Femur (tissue), 1 donor: ENCODE measurements around the gene AMER2.
A peak's percentile ranks its signal among the peaks of the same experiment; 100 is the strongest.

Experiments used
- DNase-seq: peaks from one replicate; pipeline ENCODE4 v3.0.0-alpha.2; 2017

AMER2 gene, protein sequence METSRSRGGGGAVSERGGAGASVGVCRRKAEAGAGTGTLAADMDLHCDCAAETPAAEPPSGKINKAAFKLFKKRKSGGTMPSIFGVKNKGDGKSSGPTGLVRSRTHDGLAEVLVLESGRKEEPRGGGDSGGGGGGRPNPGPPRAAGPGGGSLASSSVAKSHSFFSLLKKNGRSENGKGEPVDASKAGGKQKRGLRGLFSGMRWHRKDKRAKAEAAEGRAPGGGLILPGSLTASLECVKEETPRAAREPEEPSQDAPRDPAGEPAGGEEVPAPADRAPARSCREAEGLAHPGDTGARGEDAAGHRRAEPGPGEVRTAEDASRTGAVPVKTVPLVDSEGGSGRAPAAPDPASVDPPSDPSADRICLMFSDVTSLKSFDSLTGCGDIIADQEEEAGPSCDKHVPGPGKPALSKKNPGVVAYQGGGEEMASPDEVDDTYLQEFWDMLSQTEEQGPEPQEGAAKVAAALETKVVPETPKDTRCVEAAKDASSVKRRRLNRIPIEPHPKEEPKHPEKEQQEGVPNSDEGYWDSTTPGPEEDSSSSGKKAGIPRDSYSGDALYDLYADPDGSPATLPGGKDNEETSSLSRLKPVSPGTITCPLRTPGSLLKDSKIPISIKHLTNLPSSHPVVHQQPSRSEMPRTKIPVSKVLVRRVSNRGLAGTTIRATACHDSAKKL

GRCh38 chr13:25171517-25172302 lies at the start of gene AMER2:
Gene AMER2 (minus strand): TSS chr13:25172288. CDS start chr13:25171619, 669 bp downstream.
- DNase-seq: peak; percentile 78

DNA sequence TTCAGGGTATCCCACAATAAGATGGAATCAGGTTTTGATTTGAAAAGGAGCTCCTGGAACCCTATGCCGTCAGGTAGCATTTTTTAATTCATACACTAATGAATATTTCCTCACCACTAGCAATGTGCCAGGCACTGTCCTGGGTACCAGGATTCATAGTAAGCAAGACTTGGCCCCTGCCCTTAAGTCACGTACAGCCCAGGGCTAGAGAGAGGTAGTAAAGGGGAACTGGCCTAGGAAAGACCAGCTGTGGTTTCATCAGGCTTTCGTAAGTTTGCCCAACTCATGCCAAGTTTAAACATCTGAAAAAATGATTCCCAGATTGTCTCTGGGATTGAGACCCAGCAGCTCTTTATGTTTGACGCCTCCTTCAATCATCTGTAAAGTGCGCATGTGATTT lies 45.9 kb upstream of the AMER2 start:
- DNase-seq: no peak

- DNase-seq: no peak
Observed at GRCh38 chr13:25217023-25217885, 45.2 kb upstream of the AMER2 start.

DNA sequence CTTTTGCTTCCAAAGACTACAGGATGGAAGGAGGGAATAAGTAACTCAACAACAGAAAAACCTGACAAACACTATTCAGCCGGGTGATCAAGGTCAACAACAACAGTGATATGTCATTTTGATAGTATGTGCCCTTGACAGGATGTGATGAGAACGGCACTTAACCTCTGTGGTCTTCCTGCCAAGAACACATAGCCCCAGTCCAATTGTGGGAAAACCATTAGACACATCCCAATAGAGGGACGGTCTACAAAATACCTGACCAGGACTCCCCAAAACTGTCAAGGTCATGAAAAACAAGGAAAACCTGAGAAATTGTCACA lies 43.1 kb upstream of the AMER2 start:
- DNase-seq: no peak

GRCh38 chr13:25214491-25215252 lies 42.6 kb upstream of the AMER2 start:
- DNase-seq: peak; percentile 40

DNA sequence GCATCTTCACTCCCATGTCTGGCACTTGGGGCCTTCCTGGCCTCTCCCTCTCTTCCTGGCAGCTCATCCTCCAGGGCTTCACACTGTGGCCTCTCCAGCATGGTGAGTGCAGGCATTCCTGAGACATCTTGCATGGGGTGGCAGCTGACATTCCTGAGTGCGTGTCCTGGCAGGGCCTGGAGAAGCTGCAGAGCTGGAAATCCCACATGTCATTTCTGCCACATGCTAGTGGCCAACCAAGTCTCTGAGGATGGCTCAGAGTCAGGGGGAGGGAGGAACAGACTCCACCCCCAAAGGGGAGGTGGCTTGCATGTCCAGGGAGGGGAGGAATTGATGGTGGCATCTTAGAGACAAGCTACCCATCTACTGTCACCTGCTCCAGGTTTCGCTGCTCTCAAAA lies 41.6 kb upstream of the AMER2 start:
- DNase-seq: no peak

- no peak for DNase-seq
Observed at GRCh38 chr13:25210842-25211569, 38.9 kb upstream of the AMER2 start.

DNA sequence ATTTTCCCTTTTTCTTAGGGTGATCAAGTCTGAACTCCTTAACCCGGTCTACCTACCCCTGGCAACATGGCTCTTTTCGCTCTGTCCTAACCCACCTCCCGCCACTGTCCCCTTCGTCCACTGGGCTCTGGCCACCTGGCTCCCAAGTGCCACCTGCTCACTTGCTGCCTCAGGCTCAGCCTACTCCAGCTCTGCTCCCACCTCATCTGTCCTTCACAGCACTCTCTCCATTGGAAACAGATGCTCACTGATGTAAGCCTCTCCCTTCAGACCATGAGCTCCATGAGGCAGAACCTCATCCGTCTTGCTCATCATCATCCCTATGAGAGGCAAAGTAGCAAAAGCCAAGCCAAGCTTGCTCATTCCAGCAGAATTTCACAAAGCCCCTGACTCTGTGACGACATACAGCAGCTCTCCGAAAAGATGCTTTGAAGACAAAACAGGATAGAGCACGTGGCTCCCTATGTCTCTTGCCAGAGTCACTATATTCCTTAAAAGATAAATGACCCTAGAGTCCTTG lies 35.3 kb upstream of the AMER2 start:
- DNase-seq: no peak

GRCh38 chr13:25204863-25205262 lies 32.8 kb upstream of the AMER2 start:
- no peak for DNase-seq

GRCh38 chr13:25203127-25203740 lies 31.1 kb upstream of the AMER2 start:
- no peak for DNase-seq

- no peak for DNase-seq
Observed at GRCh38 chr13:25200783-25201182, 28.7 kb upstream of the AMER2 start.

DNA sequence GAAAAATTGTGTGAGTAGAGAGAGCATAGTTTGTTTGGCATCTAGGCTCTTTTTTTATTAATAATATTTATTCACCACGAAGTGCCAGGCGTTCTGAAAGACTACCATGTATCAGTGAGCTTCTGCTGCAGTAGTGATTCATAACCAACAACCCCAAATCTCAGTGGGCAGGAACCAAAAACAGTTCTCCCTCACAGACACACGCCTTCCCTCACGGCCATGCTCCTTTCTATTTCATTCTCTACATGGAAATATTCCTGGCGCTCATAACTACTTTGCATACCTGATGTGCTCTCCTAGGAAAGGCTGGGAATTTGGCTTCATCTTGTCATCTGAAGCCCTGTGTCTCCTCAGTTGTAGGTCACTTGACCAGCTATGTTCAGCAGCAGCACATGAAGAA lies 26.6 kb upstream of the AMER2 start:
- no peak for DNase-seq

GRCh38 chr13:25196971-25197370 lies 24.9 kb upstream of the AMER2 start:
- DNase-seq: no peak

DNA sequence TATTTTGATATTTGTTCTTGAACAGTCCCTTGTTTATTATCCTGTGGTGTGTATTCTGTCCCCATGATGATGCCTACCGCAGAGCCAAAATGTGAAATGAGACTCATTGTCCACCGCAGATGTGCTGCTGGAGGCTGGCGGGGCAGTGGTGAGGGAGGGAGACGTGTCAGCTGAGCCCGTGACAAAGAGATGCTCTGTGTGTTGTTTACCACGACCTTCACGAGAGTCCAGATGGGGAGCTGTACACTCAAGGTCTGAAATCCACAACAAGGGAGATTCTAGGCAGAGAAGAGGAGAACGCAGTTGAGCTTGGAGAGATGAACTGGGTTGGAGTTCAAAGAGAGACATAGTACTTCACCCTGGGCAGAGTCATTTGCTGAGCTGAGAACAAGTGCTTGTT lies 20.8 kb upstream of the AMER2 start:
- no peak for DNase-seq

DNA sequence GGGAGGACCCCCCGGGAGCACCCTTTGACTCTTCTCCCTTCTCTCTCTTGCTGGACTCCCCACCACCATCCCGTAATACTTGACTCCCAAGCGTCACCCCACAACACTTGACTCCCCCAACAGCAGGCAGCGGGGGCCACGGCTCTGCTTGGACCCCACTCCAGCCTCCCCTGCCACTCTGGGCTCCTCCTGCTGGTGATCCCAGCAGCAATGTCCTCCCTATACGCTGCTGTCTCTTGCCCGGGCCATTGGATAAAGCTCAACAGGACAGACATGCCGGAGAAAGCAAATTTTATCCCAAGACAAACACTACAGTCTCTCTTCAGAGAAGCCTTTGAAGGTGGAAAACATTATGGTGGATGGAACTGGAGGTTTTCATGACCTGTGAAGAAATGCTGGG lies 20.4 kb upstream of the AMER2 start:
- DNase-seq: no peak

GRCh38 chr13:25192052-25192451 lies 20.0 kb upstream of the AMER2 start:
- DNase-seq: no peak

- DNase-seq: no peak
Observed at GRCh38 chr13:25190771-25191170, 18.7 kb upstream of the AMER2 start.

DNA sequence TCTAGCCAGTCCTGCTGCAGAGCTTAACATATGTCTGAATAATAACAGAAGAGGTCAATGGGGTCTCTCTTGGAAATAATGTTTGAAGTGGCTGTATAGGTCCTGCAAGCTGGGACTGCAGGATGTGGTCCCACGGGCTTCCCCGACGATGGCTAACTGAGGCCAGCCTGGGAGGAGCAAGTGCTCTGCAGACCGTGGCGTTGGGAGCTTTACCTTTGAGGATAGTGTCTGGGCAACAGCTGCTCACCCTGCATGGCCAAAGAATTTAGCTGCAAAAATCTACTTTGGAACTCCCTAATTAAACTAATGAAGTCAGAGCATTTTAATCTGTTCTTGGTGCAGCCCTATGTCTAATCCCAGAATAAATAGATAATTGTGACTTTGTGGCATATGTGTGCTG lies 18.2 kb upstream of the AMER2 start:
- DNase-seq: no peak

- DNase-seq: no peak
Observed at GRCh38 chr13:25187596-25187995, 15.5 kb upstream of the AMER2 start.

GRCh38 chr13:25186187-25186586 lies 14.1 kb upstream of the AMER2 start:
- DNase-seq: no peak

- no peak for DNase-seq
Observed at GRCh38 chr13:25181597-25181996, 9.5 kb upstream of the AMER2 start.
